ENCODE data around the gene KCNAB1.
A peak's percentile ranks its signal among the peaks of the same experiment; 100 is the strongest.
"Not testable (repeated sequence)": the region's sequence is repeated elsewhere in the genome, so short reads cannot be mapped to it uniquely, and the experiment has no call there.

Gene KCNAB1

GRCh38 chr3:156197152-156197551, 76.8 kb downstream of the KCNAB1 start:
- not testable (repeated sequence) for H3K36me3 ChIP-seq (ENCODE audit: control insufficient read depth in 1 of 2, insufficient read depth in 2 of 2, low read depth in 1 of 2, low read length in 2 of 2)
- 78% methylated on average over 3 of the region's 3 CpGs for WGBS

DNA sequence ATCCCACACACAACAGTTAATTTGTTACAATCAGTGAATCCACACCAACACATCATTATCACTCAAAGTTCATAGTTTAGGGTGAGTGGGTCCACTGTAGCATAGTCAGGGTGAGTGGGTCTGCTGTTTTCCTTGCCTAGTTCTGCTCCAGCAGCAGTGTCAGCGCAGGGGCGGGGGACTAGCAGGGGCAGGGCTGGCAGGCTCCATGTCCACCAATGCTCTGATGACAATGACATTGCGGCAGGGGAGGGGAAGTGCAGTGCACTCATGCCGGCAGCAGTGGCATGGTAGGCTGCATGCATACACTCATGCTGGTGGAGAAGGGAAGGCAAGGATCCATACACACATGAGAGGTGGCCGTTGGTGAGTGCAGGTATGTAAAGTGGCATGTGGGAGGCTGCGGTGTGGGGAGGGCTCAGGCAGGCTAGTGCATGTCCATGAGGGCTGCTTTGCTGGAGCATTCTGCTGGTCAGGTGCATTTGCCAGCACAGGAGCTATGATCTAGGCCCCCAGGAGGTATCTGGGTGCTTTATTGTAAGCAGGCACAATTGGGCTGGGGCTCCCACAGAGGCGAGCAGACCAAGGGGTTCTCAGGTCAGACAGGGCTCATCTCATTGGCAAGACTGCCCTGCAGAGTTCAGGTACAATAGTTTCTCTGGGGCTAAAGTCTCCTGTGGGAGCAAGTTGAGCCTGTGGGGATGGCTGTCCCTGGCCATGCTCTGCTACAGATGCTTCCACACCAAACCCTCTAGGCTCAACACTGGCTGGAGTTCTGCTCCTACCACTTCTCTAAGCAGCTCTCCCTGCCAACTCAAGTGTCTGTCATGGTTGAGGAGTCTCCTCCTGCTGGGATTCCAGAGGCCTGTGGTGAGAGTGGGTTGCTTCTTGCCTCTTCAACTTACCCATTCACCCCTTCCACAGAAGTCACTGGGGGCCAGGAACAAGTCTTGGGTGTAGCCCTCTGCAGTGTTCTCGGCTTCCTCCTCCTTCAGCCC, 81.3 kb downstream of the KCNAB1 start:
- Histone ChIP-seq H3K79me1 (replicated peaks; ENCODE audit: low read length, poor library complexity, severe bottlenecking) (no peaks in the 10 kb centered on the region), H3K27me3 (ENCODE audit: control insufficient read depth in 1 of 2, insufficient read depth in 1 of 2, low read length in 2 of 2) (no peaks in the 10 kb centered on the region), H2BK12ac (ENCODE audit: low read length in 2 of 2) (no peak overlapping the region), H4K91ac (ENCODE audit: low read length) (peak overlapping the region; percentile 62), H3K4ac (ENCODE audit: low read depth in 1 of 2, low read length in 2 of 2) (no peak overlapping the region), H3K18ac (ENCODE audit: low read depth in 1 of 2, low read length in 2 of 2) (no peak overlapping the region), H2BK120ac (ENCODE audit: low read depth, low read length) (no peak overlapping the region), H4K8ac (ENCODE audit: low read length) (no peak overlapping the region), H3K4me3 (ENCODE audit: insufficient read depth in 1 of 2, low read depth in 1 of 2, low read length in 2 of 2) (peak overlapping the region in 1 of 2 experiments; percentile 34), H2AFZ (ENCODE audit: low read depth, low read length) (no peak overlapping the region), H3K9ac (ENCODE audit: low read length) (no peak overlapping the region), H3K36me3 (ENCODE audit: control insufficient read depth in 1 of 2, insufficient read depth in 2 of 2, low read depth in 1 of 2, low read length in 2 of 2) (no peaks in the 10 kb centered on the region), H3K4me1 (ENCODE audit: control insufficient read depth, insufficient read depth, low read depth, low read length) (peaks cover 6% of the 10 kb centered on the region), H3K4me2 (ENCODE audit: low read length, poor library complexity, severe bottlenecking) (no peak overlapping the region), H3K14ac (ENCODE audit: low read length in 2 of 2) (peak overlapping the region in 1 of 2 experiments; percentile 73), H2BK15ac (ENCODE audit: low read depth, poor library complexity, severe bottlenecking) (no peak overlapping the region), H3K9me3 (ENCODE audit: control insufficient read depth, low read length) (no peaks in the 10 kb centered on the region), H2BK5ac (ENCODE audit: low read depth, low read length, poor library complexity, severe bottlenecking) (no peak overlapping the region), H2AK5ac (ENCODE audit: low read length, severe bottlenecking) (no peak overlapping the region), H3K23ac (ENCODE audit: low read length in 2 of 2) (no peak overlapping the region), H3K27ac (ENCODE audit: low read length, poor library complexity, severe bottlenecking) (no peak overlapping the region)
- DNase-seq: no peak
- WGBS: 78% methylated on average over 8 of the region's 8 CpGs

More at GRCh38 chr3:156197152-156197551, 76.8 kb downstream of the KCNAB1 start:
- H3K9ac ChIP-seq (ENCODE audit: low read length); H2BK5ac ChIP-seq (ENCODE audit: low read depth, low read length, poor library complexity, severe bottlenecking); H3K18ac ChIP-seq (ENCODE audit: low read depth in 1 of 2, low read length in 2 of 2); H3K79me1 ChIP-seq (replicated peaks; ENCODE audit: low read length, poor library complexity, severe bottlenecking); H2BK15ac ChIP-seq (ENCODE audit: low read depth, poor library complexity, severe bottlenecking); H2BK12ac ChIP-seq (ENCODE audit: low read length in 2 of 2); H3K23ac ChIP-seq (ENCODE audit: low read length in 2 of 2); H2BK120ac ChIP-seq (ENCODE audit: low read depth, low read length); H3K9me3 ChIP-seq (ENCODE audit: control insufficient read depth, low read length); DNase-seq; H3K4ac ChIP-seq (ENCODE audit: low read depth in 1 of 2, low read length in 2 of 2); H3K4me1 ChIP-seq (ENCODE audit: control insufficient read depth, insufficient read depth, low read depth, low read length); H4K8ac ChIP-seq (ENCODE audit: low read length); H3K14ac ChIP-seq (ENCODE audit: low read length in 2 of 2); H3K27ac ChIP-seq (ENCODE audit: low read length, poor library complexity, severe bottlenecking); H2AFZ ChIP-seq (ENCODE audit: low read depth, low read length); H3K4me3 ChIP-seq (ENCODE audit: insufficient read depth in 1 of 2, low read depth in 1 of 2, low read length in 2 of 2); H2AK5ac ChIP-seq (ENCODE audit: low read length, severe bottlenecking); H3K27me3 ChIP-seq (ENCODE audit: control insufficient read depth in 1 of 2, insufficient read depth in 1 of 2, low read length in 2 of 2); H3K4me2 ChIP-seq (ENCODE audit: low read length, poor library complexity, severe bottlenecking); H4K91ac ChIP-seq (ENCODE audit: low read length): not testable (repeated sequence)

GRCh38 chr3:156206157-156206556, 85.8 kb downstream of the KCNAB1 start:
- Histone ChIP-seq H2AK5ac (ENCODE audit: low read length, severe bottlenecking) (no peak overlapping the region), H3K79me1 (replicated peaks; ENCODE audit: low read length, poor library complexity, severe bottlenecking) (no peaks in the 10 kb centered on the region), H2BK120ac (ENCODE audit: low read depth, low read length) (no peak overlapping the region), H3K23ac (ENCODE audit: low read length in 2 of 2) (no peak overlapping the region), H2BK15ac (ENCODE audit: low read depth, poor library complexity, severe bottlenecking) (no peak overlapping the region), H3K18ac (ENCODE audit: low read depth in 1 of 2, low read length in 2 of 2) (no peak overlapping the region), H3K4me1 (ENCODE audit: control insufficient read depth, insufficient read depth, low read depth, low read length) (peaks cover 6% of the 10 kb centered on the region), H3K9me3 (ENCODE audit: control insufficient read depth, low read length) (no peaks in the 10 kb centered on the region), H3K27me3 (ENCODE audit: control insufficient read depth in 1 of 2, insufficient read depth in 1 of 2, low read length in 2 of 2) (no peaks in the 10 kb centered on the region), H2AFZ (ENCODE audit: low read depth, low read length) (no peak overlapping the region), H4K8ac (ENCODE audit: low read length) (no peak overlapping the region), H4K91ac (ENCODE audit: low read length) (no peak overlapping the region), H3K27ac (ENCODE audit: low read length, poor library complexity, severe bottlenecking) (no peak overlapping the region), H3K9ac (ENCODE audit: low read length) (no peak overlapping the region), H3K4ac (ENCODE audit: low read depth in 1 of 2, low read length in 2 of 2) (no peak overlapping the region), H3K4me2 (ENCODE audit: low read length, poor library complexity, severe bottlenecking) (no peak overlapping the region), H3K36me3 (ENCODE audit: control insufficient read depth in 1 of 2, insufficient read depth in 2 of 2, low read depth in 1 of 2, low read length in 2 of 2) (no peaks in the 10 kb centered on the region), H2BK5ac (ENCODE audit: low read depth, low read length, poor library complexity, severe bottlenecking) (no peak overlapping the region), H3K14ac (ENCODE audit: low read length in 2 of 2) (no peak overlapping the region), H2BK12ac (ENCODE audit: low read length in 2 of 2) (no peak overlapping the region), H3K4me3 (ENCODE audit: insufficient read depth in 1 of 2, low read depth in 1 of 2, low read length in 2 of 2) (no peak overlapping the region)
- DNase-seq: no peak

DNA sequence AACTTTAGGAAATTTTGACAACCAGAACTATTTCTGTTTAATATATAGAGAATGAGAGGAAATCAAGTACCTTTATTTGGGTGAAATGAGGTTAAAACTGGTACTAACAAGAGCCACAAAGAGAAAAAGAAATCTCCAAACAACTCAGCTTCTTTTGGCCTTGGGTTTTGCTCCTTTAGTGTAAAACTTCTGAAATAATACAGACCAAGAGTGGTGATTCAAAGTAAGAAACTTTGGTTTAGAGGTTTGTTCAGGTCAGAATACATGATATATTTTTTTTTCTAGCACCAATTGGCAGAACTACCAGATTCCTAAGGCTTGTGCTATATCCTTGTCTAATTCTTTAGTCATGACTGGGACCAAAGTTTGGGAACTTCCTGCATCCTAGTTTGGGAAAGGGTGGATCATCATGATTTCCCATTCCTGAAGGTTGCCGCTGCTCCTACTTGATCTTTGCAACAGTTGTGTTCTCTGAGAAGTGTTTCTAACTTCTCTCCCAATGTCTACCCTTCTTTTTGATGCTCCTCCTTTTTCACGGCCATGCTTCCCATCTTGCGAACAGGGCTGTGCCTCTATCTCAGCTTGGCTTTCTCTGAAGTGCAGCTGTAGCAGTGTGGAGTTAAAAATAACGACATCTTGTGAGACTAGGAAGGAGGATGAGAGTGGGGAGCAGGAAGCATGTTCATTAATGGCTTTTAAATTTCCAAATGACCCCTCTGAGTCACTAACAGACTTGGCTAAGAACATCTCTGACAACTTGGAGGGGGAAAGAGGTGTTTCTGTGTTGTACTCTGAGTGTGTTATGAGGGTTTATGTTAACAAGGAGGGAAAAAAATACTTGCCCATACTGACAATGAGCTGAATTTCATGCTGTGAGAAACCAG, 87.7 kb downstream of the KCNAB1 start:
- no peak overlapping the region for H3K4ac ChIP-seq (ENCODE audit: low read depth in 1 of 2, low read length in 2 of 2)
- no peak overlapping the region for H3K4me3 ChIP-seq (ENCODE audit: insufficient read depth in 1 of 2, low read depth in 1 of 2, low read length in 2 of 2)

More for the DNA sequence above, 87.7 kb downstream of the KCNAB1 start:
- H3K4me2 ChIP-seq (ENCODE audit: low read length, poor library complexity, severe bottlenecking): no peak overlapping the region
- H3K27ac ChIP-seq (ENCODE audit: low read length, poor library complexity, severe bottlenecking): no peak overlapping the region
- WGBS: 77% methylated on average over 4 of the region's 4 CpGs
- H3K9ac ChIP-seq (ENCODE audit: low read length): peak overlapping the region; percentile 41
- H3K27me3 ChIP-seq (ENCODE audit: control insufficient read depth in 1 of 2, insufficient read depth in 1 of 2, low read length in 2 of 2): no peaks in the 10 kb centered on the region
- H2BK12ac ChIP-seq (ENCODE audit: low read length in 2 of 2): no peak overlapping the region
- no peak overlapping the region for H4K8ac ChIP-seq (ENCODE audit: low read length)
- H2BK5ac ChIP-seq (ENCODE audit: low read depth, low read length, poor library complexity, severe bottlenecking): no peak overlapping the region
- H3K18ac ChIP-seq (ENCODE audit: low read depth in 1 of 2, low read length in 2 of 2): no peak overlapping the region
- H3K36me3 ChIP-seq (ENCODE audit: control insufficient read depth in 1 of 2, insufficient read depth in 2 of 2, low read depth in 1 of 2, low read length in 2 of 2): no peaks in the 10 kb centered on the region
- H3K79me1 ChIP-seq (replicated peaks; ENCODE audit: low read length, poor library complexity, severe bottlenecking): no peaks in the 10 kb centered on the region
- H2AK5ac ChIP-seq (ENCODE audit: low read length, severe bottlenecking): no peak overlapping the region
- no peaks in the 10 kb centered on the region for H3K4me1 ChIP-seq (ENCODE audit: control insufficient read depth, insufficient read depth, low read depth, low read length)
- no peak overlapping the region for H2BK120ac ChIP-seq (ENCODE audit: low read depth, low read length)
- no peak overlapping the region for H2BK15ac ChIP-seq (ENCODE audit: low read depth, poor library complexity, severe bottlenecking)
- no peak overlapping the region for H4K91ac ChIP-seq (ENCODE audit: low read length)
- no peak overlapping the region for H3K23ac ChIP-seq (ENCODE audit: low read length in 2 of 2)
- H3K9me3 ChIP-seq (ENCODE audit: control insufficient read depth, low read length): no peaks in the 10 kb centered on the region
- H2AFZ ChIP-seq (ENCODE audit: low read depth, low read length): no peak overlapping the region
- H3K14ac ChIP-seq (ENCODE audit: low read length in 2 of 2): no peak overlapping the region
- DNase-seq: no peak
